SU-DHL-6 (cell line): ENCODE data around the gene CSK.

Source experiments
- H2AFZ ChIP-seq: fragments of 200-600 bp; sonication (generic); 2 replicates; pipeline ENCODE4 v1.6.1; 2014; ENCODE audit warnings: low read depth, mild to moderate bottlenecking, moderate library complexity, mixed read lengths, antibody characterized with exemption, low read length; ENCODE audit not compliant: severe bottlenecking
- H3F3A ChIP-seq: fragments of 200-600 bp; shearing (Covaris generic); 2 replicates; pipeline ENCODE4 v1.6.0; 2016; ENCODE audit warnings: antibody characterized with exemption, mild to moderate bottlenecking; ENCODE audit not compliant: insufficient read depth
- H3K27ac ChIP-seq: fragments of 200-600 bp; sonication (generic); 2 replicates; pipeline ENCODE4 v1.5.1; 2016; ENCODE audit warnings: low read depth, mild to moderate bottlenecking, low read length, moderate library complexity, mixed read lengths
- H3K27me3 ChIP-seq: fragments of 200-600 bp; sonication (generic), shearing (Covaris generic); 2 replicates; pipeline ENCODE4 v1.6.0; 2014; ENCODE audit warnings: mild to moderate bottlenecking, low read length
- H3K36me3 ChIP-seq: fragments of 200-600 bp; sonication (generic); 2 replicates; pipeline ENCODE4 v1.6.1; 2014; ENCODE audit warnings: mild to moderate bottlenecking, low read length, mixed read lengths
- H3K4me2 ChIP-seq: fragments of 300-600, 200-600 bp; shearing (Covaris generic), sonication (generic); 2 replicates; pipeline ENCODE4 v1.6.0; 2014; ENCODE audit warnings: low read length, low read depth, mild to moderate bottlenecking; ENCODE audit not compliant: poor library complexity, severe bottlenecking
- H3K4me3 ChIP-seq: fragments of 200-600 bp; sonication (generic); 2 replicates; pipeline ENCODE4 v1.5.1; 2014; ENCODE audit warnings: antibody characterized with exemption, low read length, mild to moderate bottlenecking, mixed read lengths; ENCODE audit not compliant: insufficient read depth, poor library complexity, severe bottlenecking
- H3K79me2 ChIP-seq: fragments of 200-600 bp; sonication (generic); 2 replicates; pipeline ENCODE4 v1.6.1; 2014; ENCODE audit warnings: mild to moderate bottlenecking, low read length, moderate library complexity; ENCODE audit not compliant: insufficient read depth
- H3K9ac ChIP-seq: fragments of 200-600 bp; sonication (generic); 2 replicates; pipeline ENCODE4 v1.7.0; 2014; ENCODE audit warnings: mild to moderate bottlenecking, low read length
- H3K9me2 ChIP-seq: fragments of 200-600 bp; sonication (generic); replicated peaks from 2 replicates; pipeline ENCODE4 v1.6.1; 2014; ENCODE audit warnings: low read length; ENCODE audit not compliant: insufficient read depth
- H3K9me3 ChIP-seq: fragments of 200-600 bp; sonication (generic); 2 replicates; pipeline ENCODE4 v1.6.1; 2014; ENCODE audit warnings: low read length, mixed read lengths; ENCODE audit not compliant: insufficient read depth
- H4K20me1 ChIP-seq: fragments of 200-600 bp; sonication (generic); 2 replicates; pipeline ENCODE4 v1.6.1; 2014; ENCODE audit warnings: low read depth, mild to moderate bottlenecking, antibody characterized with exemption, low read length, moderate library complexity, mixed read lengths
- CTCF ChIP-seq: fragments of 200-600 bp; sonication (generic); IDR thresholded peaks from one replicate; pipeline ENCODE4 v1.5.1; 2017; ENCODE audit warnings: antibody characterized with exemption, mild to moderate bottlenecking, low read length, moderate library complexity; ENCODE audit not compliant: insufficient read depth, poor library complexity, severe bottlenecking
- EZH2phosphoT487 ChIP-seq: fragments of 200-600 bp; sonication (generic), shearing (Covaris generic); conservative IDR thresholded peaks from 2 replicates; pipeline ENCODE4 v1.6.1; 2018; ENCODE audit warnings: mild to moderate bottlenecking, antibody characterized with exemption, low read length, moderate library complexity, mixed read lengths

Gene CSK

GRCh38 chr15:74752011-74752410, 29.9 kb upstream of the CSK start:
- H3K4me3 ChIP-seq, result no peak overlapping the region
- no peaks in the 10 kb centered on the region for H3F3A ChIP-seq
- no peaks in the 10 kb centered on the region for H3K9me3 ChIP-seq
- TF ChIP-seq CTCF (no peak), EZH2phosphoT487 (no peak)
- H3K36me3 ChIP-seq, result no peaks in the 10 kb centered on the region
- H3K79me2 ChIP-seq, result no peaks in the 10 kb centered on the region
- H3K27ac ChIP-seq, result no peak overlapping the region
- H3K27me3 ChIP-seq, result no peaks in the 10 kb centered on the region
- H3K9me2 ChIP-seq, result no peaks in the 10 kb centered on the region
- H3K9ac ChIP-seq, result no peak overlapping the region
- no peak overlapping the region for H3K4me2 ChIP-seq
- no peak overlapping the region for H2AFZ ChIP-seq
- H4K20me1 ChIP-seq, result no peaks in the 10 kb centered on the region

- Histone ChIP-seq H4K20me1 (no peaks in the 10 kb centered on the region), H3K9ac (no peak overlapping the region), H2AFZ (no peak overlapping the region), H3K79me2 (no peaks in the 10 kb centered on the region), H3K27me3 (no peaks in the 10 kb centered on the region), H3F3A (no peaks in the 10 kb centered on the region), H3K9me3 (no peaks in the 10 kb centered on the region), H3K27ac (no peak overlapping the region), H3K9me2 (no peaks in the 10 kb centered on the region), H3K36me3 (no peaks in the 10 kb centered on the region), H3K4me2 (no peak overlapping the region), H3K4me3 (no peak overlapping the region)
- no peak for TF ChIP-seq EZH2phosphoT487
- no peak for TF ChIP-seq CTCF
These were observed 29.3 kb upstream of the CSK start for GRCh38 chr15:74752531-74752930.

- H3F3A ChIP-seq, result no peaks in the 10 kb centered on the region
- H3K27ac ChIP-seq, result no peak overlapping the region
- no peak overlapping the region for H3K9ac ChIP-seq
- H3K9me2 ChIP-seq, result no peaks in the 10 kb centered on the region
- no peak overlapping the region for H2AFZ ChIP-seq
- TF ChIP-seq CTCF (no peak), EZH2phosphoT487 (no peak)
- H3K4me2 ChIP-seq, result no peak overlapping the region
- no peaks in the 10 kb centered on the region for H3K27me3 ChIP-seq
- no peaks in the 10 kb centered on the region for H3K79me2 ChIP-seq
- H3K36me3 ChIP-seq, result no peaks in the 10 kb centered on the region
- H4K20me1 ChIP-seq, result no peaks in the 10 kb centered on the region
- H3K9me3 ChIP-seq, result no peaks in the 10 kb centered on the region
- H3K4me3 ChIP-seq, result no peak overlapping the region
These were observed 27.2 kb upstream of the CSK start for GRCh38 chr15:74754593-74755215.
